ENCODE results near the gene LAMC3. TPM values are rescaled to one million over a fixed set of nuclear protein-coding genes. Genes with fewer than 3 reads are reported as not detected.

LAMC3 gene
- total and polyA plus RNA-seq, 2 donors from 2014 or later = 13.4 to 13.8 TPM

DNA sequence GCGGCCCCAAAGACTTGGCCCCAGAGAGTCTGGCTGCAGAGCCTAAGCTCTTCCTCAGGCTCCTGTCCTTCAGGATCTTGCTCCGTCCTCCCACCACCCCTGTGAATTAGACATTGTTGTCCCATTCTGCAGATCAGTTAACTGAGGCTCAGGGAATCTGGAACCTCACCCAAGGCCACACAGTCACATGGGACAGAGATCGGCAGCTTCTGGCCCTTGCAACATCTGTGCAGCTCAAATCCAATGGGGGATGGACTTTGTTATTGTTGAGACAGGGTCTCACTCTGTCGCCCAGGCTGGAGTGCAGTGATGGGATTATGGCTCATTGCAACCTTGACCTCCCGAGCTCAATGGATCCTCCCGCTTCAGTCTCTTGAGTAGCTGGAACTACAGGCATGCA, 23.9 kb upstream of the LAMC3 start:
- Histone ChIP-seq H3K27me3 (ENCODE audit: control insufficient read depth, insufficient read depth, low read length) (no peaks in the 10 kb centered on the region), H3K27ac (ENCODE audit: low read depth in 2 of 2, low read length in 2 of 2) (no peak overlapping the region), H3K36me3 (ENCODE audit: control insufficient read depth in 2 of 3, insufficient read depth in 3 of 3, low read length in 3 of 3) (no peaks in the 10 kb centered on the region), H3K9ac (ENCODE audit: low read length in 3 of 3) (no peak overlapping the region), H3K9me3 (ENCODE audit: control insufficient read depth in 2 of 3, insufficient read depth in 1 of 3, low read length in 3 of 3) (no peaks in the 10 kb centered on the region), H3K4me1 (ENCODE audit: control insufficient read depth in 2 of 3, insufficient read depth in 2 of 3, low read depth in 1 of 3, low read length in 3 of 3) (no peaks in the 10 kb centered on the region), H3K4me3 (ENCODE audit: low read length in 3 of 3) (no peak overlapping the region)
- FAIRE-seq = no peak
- DNase-seq = peak in 1 of 5 donors; percentile 9
- intact Hi-C loops (cut with DNase I) = no loop called here
- TF ChIP-seq, protein P1, sequence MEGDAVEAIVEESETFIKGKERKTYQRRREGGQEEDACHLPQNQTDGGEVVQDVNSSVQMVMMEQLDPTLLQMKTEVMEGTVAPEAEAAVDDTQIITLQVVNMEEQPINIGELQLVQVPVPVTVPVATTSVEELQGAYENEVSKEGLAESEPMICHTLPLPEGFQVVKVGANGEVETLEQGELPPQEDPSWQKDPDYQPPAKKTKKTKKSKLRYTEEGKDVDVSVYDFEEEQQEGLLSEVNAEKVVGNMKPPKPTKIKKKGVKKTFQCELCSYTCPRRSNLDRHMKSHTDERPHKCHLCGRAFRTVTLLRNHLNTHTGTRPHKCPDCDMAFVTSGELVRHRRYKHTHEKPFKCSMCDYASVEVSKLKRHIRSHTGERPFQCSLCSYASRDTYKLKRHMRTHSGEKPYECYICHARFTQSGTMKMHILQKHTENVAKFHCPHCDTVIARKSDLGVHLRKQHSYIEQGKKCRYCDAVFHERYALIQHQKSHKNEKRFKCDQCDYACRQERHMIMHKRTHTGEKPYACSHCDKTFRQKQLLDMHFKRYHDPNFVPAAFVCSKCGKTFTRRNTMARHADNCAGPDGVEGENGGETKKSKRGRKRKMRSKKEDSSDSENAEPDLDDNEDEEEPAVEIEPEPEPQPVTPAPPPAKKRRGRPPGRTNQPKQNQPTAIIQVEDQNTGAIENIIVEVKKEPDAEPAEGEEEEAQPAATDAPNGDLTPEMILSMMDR (IDR thresholded peaks at IDR 0.05; ENCODE audit: borderline replicate concordance, extremely low read depth, insufficient read depth) = no peak

DNA sequence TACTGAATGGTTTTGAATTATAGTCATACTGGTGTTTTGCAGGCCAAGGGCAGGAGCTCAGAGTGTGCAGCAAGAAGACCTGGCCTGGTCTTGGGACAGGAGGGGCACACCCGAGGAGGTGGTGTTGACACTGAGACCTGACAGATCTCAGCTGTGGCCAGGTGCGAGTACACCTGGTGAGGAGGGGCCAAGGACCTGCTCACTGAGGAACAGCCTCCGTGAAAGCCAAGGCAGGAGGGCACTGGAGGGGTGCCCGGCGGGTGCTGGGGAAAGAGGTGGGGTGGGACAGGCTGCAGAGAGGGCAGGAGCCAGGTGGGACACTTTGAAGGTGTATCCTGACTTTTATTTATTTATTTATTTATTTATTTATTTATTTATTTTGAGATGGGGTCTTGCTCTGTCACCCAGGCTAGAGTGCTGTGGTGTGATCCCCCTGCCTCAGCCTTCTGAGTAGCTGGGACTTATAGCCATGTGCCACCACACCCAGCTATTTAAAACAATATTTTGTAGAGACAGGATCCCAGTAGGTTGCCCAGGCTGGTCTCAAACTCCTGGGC, 23.3 kb upstream of the LAMC3 start:
- FAIRE-seq = no peak
- no peaks in the 10 kb centered on the region for H3K27me3 ChIP-seq (ENCODE audit: control insufficient read depth, insufficient read depth, low read length)
- DNase-seq = peak in 1 of 5 donors; percentile 48
- H3K36me3 ChIP-seq (ENCODE audit: control insufficient read depth in 2 of 3, insufficient read depth in 3 of 3, low read length in 3 of 3) = no peaks in the 10 kb centered on the region
- TF ChIP-seq, protein P1 (IDR thresholded peaks at IDR 0.05; ENCODE audit: borderline replicate concordance, extremely low read depth, insufficient read depth) = no peak
- no peak overlapping the region for H3K9ac ChIP-seq (ENCODE audit: low read length in 3 of 3)
- H3K27ac ChIP-seq (ENCODE audit: low read depth in 2 of 2, low read length in 2 of 2) = no peak overlapping the region
- H3K4me1 ChIP-seq (ENCODE audit: control insufficient read depth in 2 of 3, insufficient read depth in 2 of 3, low read depth in 1 of 3, low read length in 3 of 3) = no peaks in the 10 kb centered on the region
- H3K4me3 ChIP-seq (ENCODE audit: low read length in 3 of 3) = no peak overlapping the region
- no peaks in the 10 kb centered on the region for H3K9me3 ChIP-seq (ENCODE audit: control insufficient read depth in 2 of 3, insufficient read depth in 1 of 3, low read length in 3 of 3)
- intact Hi-C loops (cut with DNase I) = no loop called here

DNA sequence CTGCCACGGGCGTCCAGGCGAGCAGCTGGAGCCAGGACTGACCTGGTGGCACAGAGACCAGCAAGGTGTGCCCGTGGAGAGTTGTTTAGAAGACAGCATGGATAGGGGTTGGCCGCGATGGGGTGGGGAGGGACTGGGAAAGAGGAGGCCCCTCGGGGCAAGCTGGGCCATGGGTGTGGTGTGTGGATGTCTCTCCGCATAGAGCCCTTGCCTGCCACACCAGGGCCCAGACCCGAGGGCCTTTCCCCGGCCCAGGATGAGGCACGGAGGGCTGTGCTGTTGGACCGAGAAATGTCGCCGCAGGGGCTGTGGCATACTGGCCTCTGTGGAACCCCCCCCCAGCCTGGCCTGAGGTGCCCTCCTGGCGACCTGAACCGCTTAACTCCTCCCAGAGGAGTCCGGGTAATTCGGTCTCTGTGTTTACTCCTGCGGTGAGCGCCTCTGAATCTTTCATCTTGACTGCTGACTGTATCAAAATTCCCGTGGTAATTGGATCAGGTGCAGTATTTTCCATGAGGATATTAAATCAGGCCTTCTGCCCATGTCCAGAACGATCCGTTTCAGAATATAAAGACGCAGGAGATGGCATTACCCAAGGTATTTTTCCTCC, 22.5 kb upstream of the LAMC3 start:
- Histone ChIP-seq H3K27ac (ENCODE audit: low read depth in 2 of 2, low read length in 2 of 2) (no peak overlapping the region), H3K27me3 (ENCODE audit: control insufficient read depth, insufficient read depth, low read length) (no peaks in the 10 kb centered on the region), H3K4me3 (ENCODE audit: low read length in 3 of 3) (no peak overlapping the region), H3K36me3 (ENCODE audit: control insufficient read depth in 2 of 3, insufficient read depth in 3 of 3, low read length in 3 of 3) (no peaks in the 10 kb centered on the region), H3K9ac (ENCODE audit: low read length in 3 of 3) (no peak overlapping the region), H3K4me1 (ENCODE audit: control insufficient read depth in 2 of 3, insufficient read depth in 2 of 3, low read depth in 1 of 3, low read length in 3 of 3) (no peaks in the 10 kb centered on the region), H3K9me3 (ENCODE audit: control insufficient read depth in 2 of 3, insufficient read depth in 1 of 3, low read length in 3 of 3) (no peaks in the 10 kb centered on the region)
- TF ChIP-seq, protein P1 (IDR thresholded peaks at IDR 0.05; ENCODE audit: borderline replicate concordance, extremely low read depth, insufficient read depth) = no peak
- intact Hi-C loops (cut with DNase I) = no loop called here
- peak; percentile 64 to 85 (median 81) for DNase-seq
- FAIRE-seq = no peak

Measured in kidney (tissue), 14 donors.